Nephron (organoid): Measurements from ENCODE around the gene SDSL.
A peak's percentile ranks its signal among the peaks of the same experiment; 100 is the strongest.

Source experiments
- H3K27ac Mint-ChIP-seq, 3 experiments: 2 replicates each; pipeline ENCODE4 v1.8.0; 2020; ENCODE audit warnings: mixed read lengths in 3 of 3, mild to moderate bottlenecking in 2 of 3, moderate library complexity in 1 of 3
- H3K27me3 Mint-ChIP-seq: 2 replicates; pipeline ENCODE4 v1.8.0; 2021; ENCODE audit warnings: low read depth, mild to moderate bottlenecking, moderate library complexity, mixed read lengths
- H3K36me3 Mint-ChIP-seq: 2 replicates; pipeline ENCODE4 v1.8.0; 2020; ENCODE audit warnings: low read depth, mixed read lengths
- H3K4me1 Mint-ChIP-seq: 2 replicates; pipeline ENCODE4 v1.8.0; 2020; ENCODE audit warnings: mixed read lengths
- H3K4me3 Mint-ChIP-seq, 3 experiments: 2 replicates each; pipeline ENCODE4 v1.8.0; 2020; ENCODE audit warnings: mild to moderate bottlenecking in 3 of 3, mixed read lengths in 3 of 3, moderate library complexity in 2 of 3
- H3K9me3 Mint-ChIP-seq: 2 replicates; pipeline ENCODE4 v1.8.0; 2020; ENCODE audit warnings: mixed read lengths
- TF ChIP-seq, protein P1 (sequence below), 3 experiments: fragments of 200-600 bp; sonication (generic); IDR thresholded peaks; one replicate each; pipeline ENCODE4 v1.5.0; 2021; ENCODE audit warnings: antibody characterized with exemption in 3 of 3; ENCODE audit not compliant: unreplicated experiment in 3 of 3

SDSL gene

GRCh38 chr12:113466454-113467141 lies 44.4 kb downstream of the SDSL start:
- Mint-ChIP-seq H3K27ac (no peak overlapping the region), H3K4me3 (peak overlapping the region; percentile 56 to 77 (median 67)), H3K27me3 (peaks cover 99% of the 10 kb centered on the region), H3K9me3 (no peaks in the 10 kb centered on the region), H3K4me1 (peaks cover 22% of the 10 kb centered on the region), H3K36me3 (peaks cover 1% of the 10 kb centered on the region)
- TF ChIP-seq, protein P1, sequence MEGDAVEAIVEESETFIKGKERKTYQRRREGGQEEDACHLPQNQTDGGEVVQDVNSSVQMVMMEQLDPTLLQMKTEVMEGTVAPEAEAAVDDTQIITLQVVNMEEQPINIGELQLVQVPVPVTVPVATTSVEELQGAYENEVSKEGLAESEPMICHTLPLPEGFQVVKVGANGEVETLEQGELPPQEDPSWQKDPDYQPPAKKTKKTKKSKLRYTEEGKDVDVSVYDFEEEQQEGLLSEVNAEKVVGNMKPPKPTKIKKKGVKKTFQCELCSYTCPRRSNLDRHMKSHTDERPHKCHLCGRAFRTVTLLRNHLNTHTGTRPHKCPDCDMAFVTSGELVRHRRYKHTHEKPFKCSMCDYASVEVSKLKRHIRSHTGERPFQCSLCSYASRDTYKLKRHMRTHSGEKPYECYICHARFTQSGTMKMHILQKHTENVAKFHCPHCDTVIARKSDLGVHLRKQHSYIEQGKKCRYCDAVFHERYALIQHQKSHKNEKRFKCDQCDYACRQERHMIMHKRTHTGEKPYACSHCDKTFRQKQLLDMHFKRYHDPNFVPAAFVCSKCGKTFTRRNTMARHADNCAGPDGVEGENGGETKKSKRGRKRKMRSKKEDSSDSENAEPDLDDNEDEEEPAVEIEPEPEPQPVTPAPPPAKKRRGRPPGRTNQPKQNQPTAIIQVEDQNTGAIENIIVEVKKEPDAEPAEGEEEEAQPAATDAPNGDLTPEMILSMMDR (IDR thresholded peaks at IDR 0.05; ENCODE audit: unreplicated experiment in 3 of 3): no peak

- H3K27ac Mint-ChIP-seq: no peak overlapping the region
- TF ChIP-seq, protein P1 (IDR thresholded peaks at IDR 0.05; ENCODE audit: unreplicated experiment in 3 of 3): no peak
- H3K4me3 Mint-ChIP-seq: peak overlapping the region; percentile 56 to 77 (median 67)
- no peaks in the 10 kb centered on the region for H3K9me3 Mint-ChIP-seq
- peaks cover 99% of the 10 kb centered on the region for H3K27me3 Mint-ChIP-seq
- H3K36me3 Mint-ChIP-seq: no peaks in the 10 kb centered on the region
- H3K4me1 Mint-ChIP-seq: peaks cover 22% of the 10 kb centered on the region
Measured at GRCh38 chr12:113467142-113467501, 44.9 kb downstream of the SDSL start.

DNA sequence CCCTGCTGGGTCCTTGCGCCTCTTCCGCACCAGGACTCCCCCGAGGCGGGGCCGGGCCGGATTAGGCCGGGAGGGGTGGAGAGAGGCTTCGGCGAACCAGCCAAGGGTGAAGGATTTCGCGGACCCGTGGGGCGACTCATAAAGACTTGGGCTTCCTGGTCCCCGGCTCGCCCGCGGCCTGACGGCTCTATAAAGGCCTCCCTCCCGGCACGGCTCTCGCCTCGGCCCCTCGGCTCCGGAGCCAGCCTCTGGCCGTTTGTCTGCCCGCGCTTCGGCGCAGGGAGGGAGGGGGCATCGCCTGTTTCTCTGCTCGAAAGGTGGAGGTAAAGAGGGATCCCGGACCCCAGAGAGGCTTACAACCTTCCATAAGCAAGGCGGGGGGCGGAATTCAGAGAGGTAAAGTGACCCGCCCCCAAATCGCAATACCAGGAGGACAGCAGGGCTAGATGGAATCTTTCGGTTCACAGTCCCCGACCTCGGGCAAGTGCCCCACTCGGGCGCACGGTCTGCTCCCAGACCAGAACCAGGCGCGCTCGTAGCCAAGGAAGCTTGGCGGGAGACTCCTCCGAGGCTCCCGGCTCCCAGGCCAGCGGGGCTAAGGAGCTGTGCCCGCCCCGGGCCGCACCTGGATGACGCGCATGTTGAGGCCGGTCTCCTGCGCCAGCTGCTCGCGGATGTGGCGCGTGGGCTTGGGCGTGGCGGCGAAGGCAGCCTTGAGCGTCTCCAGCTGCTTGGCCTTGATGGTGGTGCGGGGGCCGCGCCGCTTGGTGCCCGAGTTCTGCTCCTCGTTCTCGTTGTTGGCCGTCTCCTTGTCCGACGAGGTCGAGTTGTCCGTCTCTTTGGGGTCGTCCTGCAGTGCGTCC lies 45.6 kb downstream of the SDSL start:
- Mint-ChIP-seq H3K4me3 (peak overlapping the region in 2 of 3 experiments; percentile 65), H3K27me3 (peaks cover 99% of the 10 kb centered on the region), H3K9me3 (no peaks in the 10 kb centered on the region), H3K36me3 (no peaks in the 10 kb centered on the region), H3K4me1 (peaks cover 18% of the 10 kb centered on the region), H3K27ac (no peak overlapping the region)
- TF ChIP-seq, protein P1 (IDR thresholded peaks at IDR 0.05; ENCODE audit: unreplicated experiment in 3 of 3): no peak

DNA sequence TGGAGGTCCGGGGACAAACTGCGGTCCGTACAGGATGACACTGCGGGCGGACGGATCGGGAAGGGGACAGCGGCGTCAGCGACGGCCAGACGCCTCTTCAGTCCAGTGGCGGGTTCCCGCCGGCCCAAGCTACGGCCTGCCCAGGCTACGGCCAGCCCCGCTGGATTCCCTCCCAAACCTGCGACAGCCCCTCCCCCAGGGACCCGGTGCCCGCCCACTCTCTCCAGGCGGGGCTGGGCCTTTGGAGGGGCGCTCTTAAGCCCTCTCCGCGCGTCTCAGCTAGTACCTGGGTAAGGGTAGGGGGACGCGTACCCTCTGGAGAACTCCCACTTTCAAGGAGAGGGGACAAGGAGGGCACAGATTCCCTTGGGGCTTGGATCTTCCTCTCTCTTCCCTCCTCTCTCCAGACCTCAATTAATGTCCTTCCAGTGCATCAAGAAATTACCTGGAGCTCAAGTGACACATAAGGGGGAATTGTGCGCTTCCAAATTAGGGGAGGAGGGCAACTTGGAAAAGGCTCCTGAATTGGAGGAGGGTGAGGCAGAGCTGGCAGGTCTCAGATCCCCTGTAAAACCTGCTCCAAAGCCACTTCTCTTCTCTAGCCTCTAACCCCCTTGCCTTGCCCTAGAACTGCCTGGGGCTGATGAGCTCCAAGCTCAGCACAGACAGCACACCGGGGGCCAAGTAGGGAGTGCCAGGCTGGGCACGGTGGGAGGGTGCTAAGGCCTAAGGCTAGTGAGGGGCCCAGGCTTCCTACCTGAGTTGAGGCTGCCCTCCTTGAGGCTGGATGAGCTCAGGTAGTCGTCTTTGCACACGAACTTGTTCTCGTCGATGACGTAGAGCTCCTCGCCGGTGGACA lies 46.4 kb downstream of the SDSL start:
- Mint-ChIP-seq H3K27me3 (peaks cover 100% of the 10 kb centered on the region), H3K4me3 (peak overlapping the region; percentile 2 to 48 (median 35)), H3K36me3 (no peaks in the 10 kb centered on the region), H3K27ac (no peak overlapping the region), H3K4me1 (peaks cover 17% of the 10 kb centered on the region), H3K9me3 (no peaks in the 10 kb centered on the region)
- TF ChIP-seq, protein P1 (IDR thresholded peaks at IDR 0.05; ENCODE audit: unreplicated experiment in 3 of 3): no peak

DNA sequence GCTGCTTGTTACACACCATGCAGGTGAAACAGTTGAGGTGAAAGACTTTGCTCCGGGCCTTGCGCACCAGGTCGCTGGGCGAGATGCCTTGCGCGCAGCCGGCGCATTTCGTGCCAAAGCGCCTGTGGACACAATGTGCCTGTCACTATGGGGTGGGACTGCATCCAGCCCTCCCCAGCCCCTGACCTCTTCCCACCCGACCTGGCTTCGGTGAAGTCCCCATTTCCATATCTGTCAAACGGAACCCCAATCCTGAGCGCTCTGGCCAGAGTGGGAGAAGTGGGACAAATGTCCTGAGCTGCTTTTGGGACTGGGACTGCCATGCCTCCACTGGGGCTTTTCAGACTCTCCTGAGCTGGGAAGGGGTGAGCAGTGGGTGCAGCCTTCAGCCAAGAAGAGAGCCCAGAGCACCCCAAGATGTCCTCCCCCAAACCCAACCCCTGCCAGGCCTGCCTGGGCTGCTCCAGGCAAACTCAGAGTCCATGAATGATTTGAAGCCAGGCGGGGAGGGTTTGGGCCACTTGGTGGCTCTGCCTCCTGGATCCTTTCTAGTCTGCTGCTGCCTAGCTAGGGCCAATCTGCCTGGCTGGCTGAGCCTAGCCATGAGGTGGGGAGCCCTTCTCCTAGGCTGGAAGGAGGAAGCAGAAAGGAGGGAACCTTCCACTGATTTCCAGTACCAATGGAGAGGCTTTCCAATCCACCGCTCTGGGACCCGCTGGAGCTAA lies 47.2 kb downstream of the SDSL start:
- no peak overlapping the region for H3K27ac Mint-ChIP-seq
- H3K9me3 Mint-ChIP-seq: no peaks in the 10 kb centered on the region
- H3K27me3 Mint-ChIP-seq: peaks cover 100% of the 10 kb centered on the region

More for the DNA sequence above, 47.2 kb downstream of the SDSL start:
- H3K36me3 Mint-ChIP-seq: no peaks in the 10 kb centered on the region
- no peak overlapping the region for H3K4me3 Mint-ChIP-seq
- H3K4me1 Mint-ChIP-seq: peaks cover 11% of the 10 kb centered on the region
- TF ChIP-seq, protein P1 (IDR thresholded peaks at IDR 0.05; ENCODE audit: unreplicated experiment in 3 of 3): no peak
